Liver (tissue), 9 donors: ENCODE data around the gene KMT2D. TPM values are rescaled to one million over a fixed set of nuclear protein-coding genes. Genes with fewer than 3 reads are reported as not detected.

ENCODE experiments used
- DNase-seq: peaks from one replicate; pipeline ENCODE4 v3.0.0-alpha.2; 2017; ENCODE audit warnings: low spot score
- H3K27ac ChIP-seq, 2 donors: one replicate each; pipeline ENCODE4 v1.7.0; 2013; ENCODE audit warnings: inconsistent platforms in 2 of 2, low read length in 2 of 2, control low read depth in 1 of 2, low read depth in 1 of 2, mild to moderate bottlenecking in 1 of 2
- H3K27me3 ChIP-seq, 4 donors: one replicate each; pipeline versions ENCODE4 v1.6.1 to v1.7.0; 2013; ENCODE audit warnings: low read length in 3 of 4, inconsistent platforms in 1 of 4, mild to moderate bottlenecking in 1 of 4, moderate library complexity in 1 of 4; ENCODE audit not compliant: control insufficient read depth in 4 of 4, insufficient read depth in 4 of 4
- H3K36me3 ChIP-seq, 4 donors: one replicate each; pipeline versions ENCODE4 v1.6.1 to v1.7.0; 2013; ENCODE audit warnings: low read length in 3 of 4, mild to moderate bottlenecking in 3 of 4, low read depth in 1 of 4, moderate library complexity in 1 of 4; ENCODE audit not compliant: control insufficient read depth in 4 of 4, insufficient read depth in 3 of 4
- H3K4me1 ChIP-seq, 4 donors: one replicate each; pipeline versions ENCODE4 v1.6.1 to v1.7.0; 2013; ENCODE audit warnings: low read length in 3 of 4, mild to moderate bottlenecking in 3 of 4, moderate library complexity in 1 of 4; ENCODE audit not compliant: control insufficient read depth in 4 of 4, insufficient read depth in 4 of 4
- H3K4me3 ChIP-seq, 3 donors: one replicate each; pipeline versions ENCODE4 v1.6.1 to v1.7.0; 2013; ENCODE audit warnings: low read length in 3 of 3, control low read depth in 1 of 3, low read depth in 1 of 3, mild to moderate bottlenecking in 1 of 3
- H3K9ac ChIP-seq, 2 donors: one replicate each; pipeline ENCODE4 v1.7.0; 2013; ENCODE audit warnings: low read length in 2 of 2, mild to moderate bottlenecking in 2 of 2, moderate library complexity in 2 of 2, control low read depth in 1 of 2, low read depth in 1 of 2
- H3K9me3 ChIP-seq, 4 donors: one replicate each; pipeline versions ENCODE4 v1.6.1 to v1.7.0; 2013; ENCODE audit warnings: low read length in 3 of 4; ENCODE audit not compliant: control insufficient read depth in 4 of 4
- ATF3 ChIP-seq: IDR thresholded peaks from 2 replicates; pipeline ENCODE4 v1.6.1; 2016; ENCODE audit warnings: antibody characterized with exemption
- CTCF ChIP-seq: fragments of 150-350 bp; IDR thresholded peaks from 2 replicates; pipeline ENCODE4 v1.5.1; 2017; ENCODE audit warnings: improper control_type of control experiment, low read depth, low read length; ENCODE audit not compliant: missing input control
- EGR1 ChIP-seq, 2 donors: IDR thresholded peaks; 2 replicates each; pipeline ENCODE4 v1.6.1; 2016 to 2018; ENCODE audit warnings: antibody characterized with exemption in 2 of 2, low read depth in 2 of 2
- FOXA1 ChIP-seq: IDR thresholded peaks from 2 replicates; pipeline ENCODE4 v1.6.1; 2016; ENCODE audit warnings: antibody characterized with exemption
- FOXA2 ChIP-seq: IDR thresholded peaks from 2 replicates; pipeline ENCODE4 v1.6.1; 2016; ENCODE audit warnings: antibody characterized with exemption
- GABPA ChIP-seq, 2 donors: IDR thresholded peaks in 1 of 2; conservative IDR thresholded peaks in 1 of 2; 2 replicates each; pipeline ENCODE4 v1.6.1; 2016; ENCODE audit warnings: antibody characterized with exemption in 2 of 2, mild to moderate bottlenecking in 1 of 2, moderate library complexity in 1 of 2
- HNF4A ChIP-seq, 2 donors: conservative IDR thresholded peaks; 2 replicates each; pipeline ENCODE4 v1.6.1; 2016; ENCODE audit warnings: antibody characterized with exemption in 2 of 2, mild to moderate bottlenecking in 2 of 2
- HNF4G ChIP-seq: IDR thresholded peaks from 2 replicates; pipeline ENCODE4 v1.6.1; 2016; ENCODE audit warnings: antibody characterized with exemption
- JUND ChIP-seq, 2 donors: IDR thresholded peaks; 2 replicates each; pipeline ENCODE4 v1.6.1; 2016; ENCODE audit warnings: antibody characterized with exemption in 2 of 2
- MAX ChIP-seq: IDR thresholded peaks from 2 replicates; pipeline ENCODE4 v1.6.1; 2016; ENCODE audit warnings: antibody characterized with exemption
- NR2F2 ChIP-seq: IDR thresholded peaks from 2 replicates; pipeline ENCODE4 v1.6.1; 2016; ENCODE audit warnings: antibody characterized with exemption
- RAD21 ChIP-seq, 2 donors: IDR thresholded peaks; 2 replicates each; pipeline ENCODE4 v1.6.1; 2016; ENCODE audit warnings: antibody characterized with exemption in 2 of 2, mild to moderate bottlenecking in 2 of 2
- REST ChIP-seq: IDR thresholded peaks from 2 replicates; pipeline ENCODE4 v1.6.1; 2016; ENCODE audit warnings: antibody characterized with exemption, mild to moderate bottlenecking
- RXRA ChIP-seq, 2 donors: IDR thresholded peaks; 2 replicates each; pipeline ENCODE4 v1.6.1; 2017 to 2018; ENCODE audit warnings: antibody characterized with exemption in 2 of 2, mild to moderate bottlenecking in 1 of 2
- SP1 ChIP-seq: IDR thresholded peaks from 2 replicates; pipeline ENCODE4 v1.6.1; 2018; ENCODE audit warnings: antibody characterized with exemption, mild to moderate bottlenecking
- TAF1 ChIP-seq: conservative IDR thresholded peaks from 2 replicates; pipeline ENCODE4 v1.6.1; 2016; ENCODE audit warnings: antibody characterized with exemption, mild to moderate bottlenecking
- YY1 ChIP-seq: IDR thresholded peaks from 2 replicates; pipeline ENCODE4 v1.6.1; 2016; ENCODE audit warnings: antibody characterized with exemption, mild to moderate bottlenecking
- ZBTB33 ChIP-seq: IDR thresholded peaks from 2 replicates; pipeline ENCODE4 v1.6.1; 2016; ENCODE audit warnings: antibody characterized with exemption
- WGBS: extraction: QIAGEN DNeasy Blood & Tissue Kit; methylation state at CpG from one replicate; pipeline ENCODE4 v1.1.7; 2013; 5-methylcytosine and 5-hydroxymethylcytosine counted together
- polyA plus RNA-seq, 2 donors: library from polyadenylated mRNA; stranded (reverse) in 1 of 2; unstranded in 1 of 2; fragments of 200-250 nt in 1 of 2; fragments of >200 nt in 1 of 2; fragmentation: Nextera tagmentation in 1 of 2; extraction: Ambion mirVana in 1 of 2; gene quantifications; one replicate each; pipeline versions ENCODE4 v1.2.1 to v1.2.3, GENCODE V29; 2013 to 2015
- total RNA-seq, 2 donors: library from RNA; depleted of rRNA; stranded (reverse); fragments of >200 nt; gene quantifications; one replicate each; pipeline ENCODE4 v1.2.3, GENCODE V29; 2014
- donor health status: healthy.
- donor health status: healthy.
- donor health status: healthy.
- donor health status: healthy.
- donor health status: healthy.

KMT2D gene
- total and polyA plus RNA-seq, 4 donors = 4.5 to 53.8 (median 25.0) TPM

GRCh38 chr12:49022558-49023178, 37.9 kb downstream of the KMT2D start:
- Histone ChIP-seq H3K9me3 (no peaks in the 10 kb centered on the region), H3K9ac (no peak overlapping the region), H3K27me3 (no peaks in the 10 kb centered on the region), H3K27ac (no peak overlapping the region), H3K36me3 (peaks cover 17 to 62% (median 48%) of the 10 kb centered on the region in 4 donors), H3K4me3 (no peak overlapping the region), H3K4me1 (peaks cover 3 to 10% (median 4%) of the 10 kb centered on the region in 4 donors)
- DNase-seq = no peak
- no peak for TF ChIP-seq HNF4A (conservative IDR thresholded peaks at IDR 0.05)
- TF ChIP-seq YY1 = no peak
- TF ChIP-seq REST = no peak
- TF ChIP-seq EGR1 (IDR thresholded peaks at IDR 0.05; ENCODE audit: low read depth in 2 of 2) = no peak
- TF ChIP-seq SP1 = no peak
- TF ChIP-seq CTCF = no peak
- no peak for TF ChIP-seq ZBTB33
- no peak for TF ChIP-seq HNF4G
- no peak for TF ChIP-seq TAF1
- no peak for TF ChIP-seq RAD21 (IDR thresholded peaks at IDR 0.05)
- no peak for TF ChIP-seq JUND (IDR thresholded peaks at IDR 0.05)
- TF ChIP-seq NR2F2 = no peak
- TF ChIP-seq FOXA1 = no peak
- no peak for TF ChIP-seq GABPA (IDR thresholded peaks at IDR 0.05 in 1 of 2, conservative IDR thresholded peaks at IDR 0.05 in 1 of 2)
- TF ChIP-seq ATF3 = no peak
- TF ChIP-seq MAX = no peak
- TF ChIP-seq RXRA (IDR thresholded peaks at IDR 0.05) = no peak
- no peak for TF ChIP-seq FOXA2
- WGBS = 95% methylated on average over 15 of the region's 15 CpGs
